ENCODE data around the gene KCNG4.

KCNG4 gene

GRCh38 chr16:84182680-84183571 is 56.9 kb downstream of the KCNG4 start:
- no peak for DNase-seq (ENCODE audit: low spot score)

GRCh38 chr16:84182104-84182503 is 57.7 kb downstream of the KCNG4 start:
- no peak for DNase-seq (ENCODE audit: low spot score)

- DNase-seq (ENCODE audit: low spot score), result no peak
These were observed 58.5 kb downstream of the KCNG4 start for GRCh38 chr16:84181144-84181915.

GRCh38 chr16:84180519-84181140 is 59.2 kb downstream of the KCNG4 start:
- no peak for DNase-seq (ENCODE audit: low spot score)

GRCh38 chr16:84179612-84180320 is 60.0 kb downstream of the KCNG4 start:
- no peak for DNase-seq (ENCODE audit: low spot score)

- DNase-seq (ENCODE audit: low spot score), result no peak
These were observed 60.8 kb downstream of the KCNG4 start for GRCh38 chr16:84178892-84179611.

- no peak for DNase-seq (ENCODE audit: low spot score)
These were observed 61.6 kb downstream of the KCNG4 start for GRCh38 chr16:84178146-84178765.

- DNase-seq (ENCODE audit: low spot score), result no peak
These were observed 62.1 kb downstream of the KCNG4 start for GRCh38 chr16:84177741-84178073.

GRCh38 chr16:84176192-84177053 is 63.4 kb downstream of the KCNG4 start:
- no peak for DNase-seq (ENCODE audit: low spot score)

- no peak for DNase-seq (ENCODE audit: low spot score)
These were observed 64.3 kb downstream of the KCNG4 start for GRCh38 chr16:84175350-84176081.

GRCh38 chr16:84174396-84174795 is 65.4 kb downstream of the KCNG4 start:
- DNase-seq (ENCODE audit: low spot score), result no peak

GRCh38 chr16:84169765-84170310 is 70.0 kb downstream of the KCNG4 start:
- DNase-seq (ENCODE audit: low spot score), result no peak

All from hepatic stellate cell (primary cell).